Posterior vena cava (tissue), 2 donors: ENCODE measurements around the gene TTC22. TPM values are rescaled to one million over a fixed set of nuclear protein-coding genes. Genes with fewer than 3 reads are reported as not detected.

ENCODE experiments used
- DNase-seq: peaks from one replicate; pipeline ENCODE4 v3.0.0-alpha.2; 2020; ENCODE audit warnings: low spot score
- intact Hi-C, 2 donors: fragments of 100-400 bp; cut with DNase I; formaldehyde crosslinking; loops; one replicate each; pipeline versions ENCODE4 v1.14.1 to v1.14.2; 2022 to 2023
- total RNA-seq, 2 donors: library from RNA; stranded (reverse); fragmentation: NEBNext Ultra II Directional; extraction: Animal tissue kit (Norgen Biotek cat#: 25700); gene quantifications; one replicate each; pipeline ENCODE4 v1.2.1, GENCODE V29; 2021
- donor health status: DM: yes; HTN: yes; CAD: no.
- donor health status: DM: yes; HTN: yes; CAD: no.

The TTC22 gene
- total RNA-seq, 2 donors from 2014 or later = 0.05 TPM; not detected in 1

- peak; percentile 47 for DNase-seq
- intact Hi-C loops = loop anchor here (5.0 to 10.0 kb wide), 2 partner anchors 316 to 466 kb away; no protein-coding TSS in a partner anchor
Observed at GRCh38 chr1:54811066-54811465, 9.9 kb upstream of the TTC22 start.

GRCh38 chr1:54810153-54810942 lies 9.2 kb upstream of the TTC22 start:
- intact Hi-C loops = loop anchor here (5.0 to 10.0 kb wide), 2 partner anchors 316 to 467 kb away; no protein-coding TSS in a partner anchor
- DNase-seq = peak; percentile 88

- DNase-seq = peak; percentile 12
Observed at GRCh38 chr1:54809496-54810074, 8.5 kb upstream of the TTC22 start.

GRCh38 chr1:54808443-54809207 lies 7.5 kb upstream of the TTC22 start:
- intact Hi-C loops = no loop called here
- peak; percentile 73 for DNase-seq

More at GRCh38 chr1:54809496-54810074, 8.5 kb upstream of the TTC22 start:
- intact Hi-C loops = loop anchor here (5.0 to 10.0 kb wide), 2 partner anchors 315 to 468 kb away; no protein-coding TSS in a partner anchor

GRCh38 chr1:54807756-54808155 lies 6.6 kb upstream of the TTC22 start:
- intact Hi-C loops = no loop called here
- peak; percentile 31 for DNase-seq

GRCh38 chr1:54806931-54807611 lies 5.9 kb upstream of the TTC22 start:
- DNase-seq = peak; percentile 60
- intact Hi-C loops = no loop called here

- peak; percentile 74 for DNase-seq
- intact Hi-C loops = no loop called here
Observed at GRCh38 chr1:54805981-54806381, 4.9 kb upstream of the TTC22 start.

GRCh38 chr1:54805466-54805865 lies 4.3 kb upstream of the TTC22 start:
- peak; percentile 20 for DNase-seq
- intact Hi-C loops = no loop called here

- intact Hi-C loops = no loop called here
- DNase-seq = peak; percentile 58
Observed at GRCh38 chr1:54804471-54805132, 3.5 kb upstream of the TTC22 start.

GRCh38 chr1:54803761-54804470 lies 2.8 kb upstream of the TTC22 start:
- DNase-seq = peak; percentile 91
- intact Hi-C loops = no loop called here

- DNase-seq = peak; percentile 66
- intact Hi-C loops = no loop called here
Observed at GRCh38 chr1:54800041-54800898, 853 bp downstream of the TTC22 start.

- DNase-seq = peak; percentile 66
- intact Hi-C loops = no loop called here
Observed at GRCh38 chr1:54798769-54799641, 2.1 kb downstream of the TTC22 start.

GRCh38 chr1:54798206-54798605 lies 2.9 kb downstream of the TTC22 start:
- intact Hi-C loops = no loop called here
- peak; percentile 56 for DNase-seq

GRCh38 chr1:54796902-54797301 lies 4.2 kb downstream of the TTC22 start:
- intact Hi-C loops = no loop called here

GRCh38 chr1:54795841-54796468 lies 5.2 kb downstream of the TTC22 start:
- intact Hi-C loops = no loop called here

More at GRCh38 chr1:54796902-54797301, 4.2 kb downstream of the TTC22 start:
- peak; percentile 7 for DNase-seq

GRCh38 chr1:54795356-54795665 lies 5.8 kb downstream of the TTC22 start:
- no peak for DNase-seq
- intact Hi-C loops = no loop called here

More at GRCh38 chr1:54795841-54796468, 5.2 kb downstream of the TTC22 start:
- peak; percentile 41 for DNase-seq
